ENCODE results near the gene PDCL2. TPM values are rescaled to one million over a fixed set of nuclear protein-coding genes. Genes with fewer than 3 reads are reported as not detected.

The PDCL2 gene
- total and polyA plus RNA-seq, 10 of the 15 experiments (the other 5 are each of a cell fraction or from before 2014, with no cell fraction given), result not detected

DNA sequence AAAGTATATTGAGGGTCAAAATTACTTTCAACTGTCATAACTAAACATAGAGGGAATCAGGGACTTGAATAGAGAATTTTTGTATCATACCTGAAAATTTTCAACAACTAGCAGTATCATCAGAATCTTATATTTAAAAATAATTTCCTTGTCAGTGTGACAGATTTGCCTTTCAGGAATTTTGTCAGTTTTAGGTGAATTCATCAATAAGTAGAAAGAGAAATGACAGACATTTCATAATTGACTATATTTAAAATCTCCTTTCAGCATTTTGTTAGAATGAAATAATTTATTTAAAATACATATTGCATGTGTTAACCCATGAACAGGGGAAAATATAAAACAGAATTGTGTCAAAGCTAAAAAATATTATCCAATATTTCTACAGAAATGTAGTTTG, 8.6 kb upstream of the PDCL2 start:
- ATAC-seq (no peak), DNase-seq (ENCODE audit: low read depth, low spot score) (no peak), FAIRE-seq (no peak)
- Histone ChIP-seq H3K36me3 (ENCODE audit: control insufficient read depth in 2 of 2, insufficient read depth in 2 of 2, low read length in 1 of 2) (no peaks in the 10 kb centered on the region), H4K20me1 (ENCODE audit: control insufficient read depth, insufficient read depth) (no peaks in the 10 kb centered on the region), H2AFZ (ENCODE audit: control insufficient read depth, low read depth, low read length) (no peak overlapping the region), H3K79me2 (ENCODE audit: control insufficient read depth, insufficient read depth, low read length) (no peaks in the 10 kb centered on the region), H3K9ac (ENCODE audit: control insufficient read depth, insufficient read depth, low read length) (no peak overlapping the region), H3K9me3 (replicated peaks; ENCODE audit: control insufficient read depth, insufficient read depth, low read length) (no peaks in the 10 kb centered on the region), H3K4me3 (no peak overlapping the region), H3K4me2 (ENCODE audit: control insufficient read depth, insufficient read depth) (no peak overlapping the region), H3K27me3 (replicated peaks in 1 of 2; ENCODE audit: control insufficient read depth in 2 of 2, insufficient read depth in 2 of 2, low read length in 1 of 2) (no peaks in the 10 kb centered on the region), H3K4me1 (ENCODE audit: control insufficient read depth, insufficient read depth, low read length) (no peaks in the 10 kb centered on the region), H3K27ac (ENCODE audit: control insufficient read depth, insufficient read depth) (no peak overlapping the region)
- BruUV-seq (replicated peaks), result no TSS peak
- ChIA-PET RAD21 (ENCODE audit: unreplicated experiment) (no interaction called here), SMC1A (ENCODE audit: uncharacterized antibody, unreplicated experiment) (no interaction called here), CTCF (no interaction called here), POLR2A (no interaction called here)
- intact Hi-C loops (cut with micrococcal nuclease; ENCODE audit: unreplicated experiment) (no loop called here), in situ Hi-C loops (cut with MboI) (no loop called here)
- TF ChIP-seq HDAC6 (IDR thresholded peaks at IDR 0.05; ENCODE audit: unreplicated experiment) (no peak), MEF2A (IDR thresholded peaks at IDR 0.05; ENCODE audit: insufficient read depth, low read depth, low read length) (no peak), SIN3A (IDR thresholded peaks at IDR 0.05; ENCODE audit: low read depth, low read length) (no peak), PML (IDR thresholded peaks at IDR 0.05; ENCODE audit: low read length) (no peak), TARDBP (IDR thresholded peaks at IDR 0.05; ENCODE audit: borderline replicate concordance) (no peak), NFIC (IDR thresholded peaks at IDR 0.05; ENCODE audit: low read depth, low read length) (no peak), KDM1A (IDR thresholded peaks at IDR 0.05; ENCODE audit: borderline replicate concordance) (no peak), JUND (IDR thresholded peaks at IDR 0.05; ENCODE audit: low read depth, low read length) (no peak)

GRCh38 chr4:55598641-55599040, 6.6 kb upstream of the PDCL2 start:
- TF ChIP-seq ZNF622 (IDR thresholded peaks at IDR 0.05) (no peak), BHLHE40 (IDR thresholded peaks at IDR 0.05; ENCODE audit: borderline replicate concordance in 1 of 2, low read depth in 2 of 2, low read length in 1 of 2) (no peak)
- TF ChIP-seq, protein P1, sequence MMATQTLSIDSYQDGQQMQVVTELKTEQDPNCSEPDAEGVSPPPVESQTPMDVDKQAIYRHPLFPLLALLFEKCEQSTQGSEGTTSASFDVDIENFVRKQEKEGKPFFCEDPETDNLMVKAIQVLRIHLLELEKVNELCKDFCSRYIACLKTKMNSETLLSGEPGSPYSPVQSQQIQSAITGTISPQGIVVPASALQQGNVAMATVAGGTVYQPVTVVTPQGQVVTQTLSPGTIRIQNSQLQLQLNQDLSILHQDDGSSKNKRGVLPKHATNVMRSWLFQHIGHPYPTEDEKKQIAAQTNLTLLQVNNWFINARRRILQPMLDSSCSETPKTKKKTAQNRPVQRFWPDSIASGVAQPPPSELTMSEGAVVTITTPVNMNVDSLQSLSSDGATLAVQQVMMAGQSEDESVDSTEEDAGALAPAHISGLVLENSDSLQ (IDR thresholded peaks at IDR 0.05), result no peak
- Histone ChIP-seq H3K36me3 (ENCODE audit: control insufficient read depth in 2 of 2, insufficient read depth in 2 of 2, low read length in 1 of 2) (no peaks in the 10 kb centered on the region), H4K20me1 (ENCODE audit: control insufficient read depth, insufficient read depth) (no peaks in the 10 kb centered on the region), H3K4me1 (ENCODE audit: control insufficient read depth, insufficient read depth, low read length) (no peaks in the 10 kb centered on the region), H3K27ac (ENCODE audit: control insufficient read depth, insufficient read depth) (no peak overlapping the region), H3K4me3 (no peak overlapping the region), H3K79me2 (ENCODE audit: control insufficient read depth, insufficient read depth, low read length) (no peaks in the 10 kb centered on the region), H3K9ac (ENCODE audit: control insufficient read depth, insufficient read depth, low read length) (no peak overlapping the region), H3K9me3 (replicated peaks; ENCODE audit: control insufficient read depth, insufficient read depth, low read length) (no peaks in the 10 kb centered on the region), H3K4me2 (ENCODE audit: control insufficient read depth, insufficient read depth) (no peak overlapping the region), H2AFZ (ENCODE audit: control insufficient read depth, low read depth, low read length) (no peak overlapping the region), H3K27me3 (replicated peaks in 1 of 2; ENCODE audit: control insufficient read depth in 2 of 2, insufficient read depth in 2 of 2, low read length in 1 of 2) (no peaks in the 10 kb centered on the region)
- ATAC-seq, result no peak
- no TSS peak for BruUV-seq (replicated peaks)
- in situ Hi-C loops (cut with MboI) (no loop called here), intact Hi-C loops (cut with micrococcal nuclease; ENCODE audit: unreplicated experiment) (no loop called here)
- ChIA-PET CTCF (no interaction called here), RAD21 (ENCODE audit: unreplicated experiment) (no interaction called here), POLR2A (no interaction called here), SMC1A (ENCODE audit: uncharacterized antibody, unreplicated experiment) (no interaction called here)
- no peak for DNase-seq (ENCODE audit: low read depth, low spot score)
- FAIRE-seq, result no peak
- WGBS (ENCODE audit: insufficient coverage, insufficient replicate concordance, low lambda C conversion rate, missing lambda C conversion rate), result 93% methylated on average over 2 of the region's 2 CpGs
